ENCODE data around the gene GRM4. TPM values are rescaled to one million over a fixed set of nuclear protein-coding genes. Genes with fewer than 3 reads are reported as not detected.

GRM4 gene
- total and polyA plus RNA-seq, 9 of the 15 experiments (the other 6 are each of a cell fraction or from before 2014, with no cell fraction given): 0.18 TPM; not detected in 8

GRCh38 chr6:34027445-34027936, 118.4 kb downstream of the GRM4 start (continued):
- TF ChIP-seq, protein P1, sequence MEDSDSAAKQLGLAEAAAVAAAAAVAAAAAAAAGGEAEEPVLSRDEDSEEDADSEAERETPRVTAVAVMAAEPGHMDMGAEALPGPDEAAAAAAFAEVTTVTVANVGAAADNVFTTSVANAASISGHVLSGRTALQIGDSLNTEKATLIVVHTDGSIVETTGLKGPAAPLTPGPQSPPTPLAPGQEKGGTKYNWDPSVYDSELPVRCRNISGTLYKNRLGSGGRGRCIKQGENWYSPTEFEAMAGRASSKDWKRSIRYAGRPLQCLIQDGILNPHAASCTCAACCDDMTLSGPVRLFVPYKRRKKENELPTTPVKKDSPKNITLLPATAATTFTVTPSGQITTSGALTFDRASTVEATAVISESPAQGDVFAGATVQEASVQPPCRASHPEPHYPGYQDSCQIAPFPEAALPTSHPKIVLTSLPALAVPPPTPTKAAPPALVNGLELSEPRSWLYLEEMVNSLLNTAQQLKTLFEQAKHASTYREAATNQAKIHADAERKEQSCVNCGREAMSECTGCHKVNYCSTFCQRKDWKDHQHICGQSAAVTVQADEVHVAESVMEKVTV (CRISPR knock-in tag; IDR thresholded peaks at IDR 0.05): peak; percentile 90
- peak; percentile 57 to 75; a peak in 3 of 4 replicates for TF ChIP-seq MAZ (CRISPR knock-in tag; conservative IDR thresholded peaks at IDR 0.05 in 1 of 2, IDR thresholded peaks at IDR 0.05 in 1 of 2)
- peak; percentile 37; the same call in 1 of the 2 replicates for TF ChIP-seq CTBP1 (IDR thresholded peaks at IDR 0.05; ENCODE audit: borderline replicate concordance)
- peak; percentile 98 for TF ChIP-seq SMC3 (conservative IDR thresholded peaks at IDR 0.05; ENCODE audit: insufficient read depth, low read depth, low read length)
- TF ChIP-seq, protein P2, sequence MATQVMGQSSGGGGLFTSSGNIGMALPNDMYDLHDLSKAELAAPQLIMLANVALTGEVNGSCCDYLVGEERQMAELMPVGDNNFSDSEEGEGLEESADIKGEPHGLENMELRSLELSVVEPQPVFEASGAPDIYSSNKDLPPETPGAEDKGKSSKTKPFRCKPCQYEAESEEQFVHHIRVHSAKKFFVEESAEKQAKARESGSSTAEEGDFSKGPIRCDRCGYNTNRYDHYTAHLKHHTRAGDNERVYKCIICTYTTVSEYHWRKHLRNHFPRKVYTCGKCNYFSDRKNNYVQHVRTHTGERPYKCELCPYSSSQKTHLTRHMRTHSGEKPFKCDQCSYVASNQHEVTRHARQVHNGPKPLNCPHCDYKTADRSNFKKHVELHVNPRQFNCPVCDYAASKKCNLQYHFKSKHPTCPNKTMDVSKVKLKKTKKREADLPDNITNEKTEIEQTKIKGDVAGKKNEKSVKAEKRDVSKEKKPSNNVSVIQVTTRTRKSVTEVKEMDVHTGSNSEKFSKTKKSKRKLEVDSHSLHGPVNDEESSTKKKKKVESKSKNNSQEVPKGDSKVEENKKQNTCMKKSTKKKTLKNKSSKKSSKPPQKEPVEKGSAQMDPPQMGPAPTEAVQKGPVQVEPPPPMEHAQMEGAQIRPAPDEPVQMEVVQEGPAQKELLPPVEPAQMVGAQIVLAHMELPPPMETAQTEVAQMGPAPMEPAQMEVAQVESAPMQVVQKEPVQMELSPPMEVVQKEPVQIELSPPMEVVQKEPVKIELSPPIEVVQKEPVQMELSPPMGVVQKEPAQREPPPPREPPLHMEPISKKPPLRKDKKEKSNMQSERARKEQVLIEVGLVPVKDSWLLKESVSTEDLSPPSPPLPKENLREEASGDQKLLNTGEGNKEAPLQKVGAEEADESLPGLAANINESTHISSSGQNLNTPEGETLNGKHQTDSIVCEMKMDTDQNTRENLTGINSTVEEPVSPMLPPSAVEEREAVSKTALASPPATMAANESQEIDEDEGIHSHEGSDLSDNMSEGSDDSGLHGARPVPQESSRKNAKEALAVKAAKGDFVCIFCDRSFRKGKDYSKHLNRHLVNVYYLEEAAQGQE (IDR thresholded peaks at IDR 0.05; ENCODE audit: borderline replicate concordance): peak; percentile 93
- TF ChIP-seq, protein P2 (CRISPR knock-in tag; IDR thresholded peaks at IDR 0.05; ENCODE audit: low read depth): peak; percentile 27; the same call in 1 of the 2 replicates
- TF ChIP-seq XRCC5 (IDR thresholded peaks at IDR 0.05; ENCODE audit: low read depth, low read length): peak; percentile 49; the same call in 1 of the 2 replicates
- no peak for TF ChIP-seq TCF7 (IDR thresholded peaks at IDR 0.05; ENCODE audit: borderline replicate concordance)
- peak; percentile 19 for TF ChIP-seq NEUROD1 (IDR thresholded peaks at IDR 0.05; ENCODE audit: borderline replicate concordance, low read depth, low read length, partially characterized antibody)
- 0 out of 2 replicates have a peak, but pooled peaks have one; percentile 21 for TF ChIP-seq TARDBP (IDR thresholded peaks at IDR 0.05)
- 0 out of 2 replicates have a peak, but pooled peaks have one; percentile 17 for TF ChIP-seq CBFB (CRISPR knock-in tag; IDR thresholded peaks at IDR 0.05)
- TF ChIP-seq, protein P3, sequence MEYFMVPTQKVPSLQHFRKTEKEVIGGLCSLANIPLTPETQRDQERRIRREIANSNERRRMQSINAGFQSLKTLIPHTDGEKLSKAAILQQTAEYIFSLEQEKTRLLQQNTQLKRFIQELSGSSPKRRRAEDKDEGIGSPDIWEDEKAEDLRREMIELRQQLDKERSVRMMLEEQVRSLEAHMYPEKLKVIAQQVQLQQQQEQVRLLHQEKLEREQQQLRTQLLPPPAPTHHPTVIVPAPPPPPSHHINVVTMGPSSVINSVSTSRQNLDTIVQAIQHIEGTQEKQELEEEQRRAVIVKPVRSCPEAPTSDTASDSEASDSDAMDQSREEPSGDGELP (CRISPR knock-in tag; IDR thresholded peaks at IDR 0.05; ENCODE audit: borderline replicate concordance): peak; percentile 72; the same call in 1 of the 2 replicates
- TF ChIP-seq MYNN (IDR thresholded peaks at IDR 0.05): peak; percentile 55; the same call in 1 of the 2 replicates
- no peak for TF ChIP-seq MYNN (CRISPR knock-in tag; IDR thresholded peaks at IDR 0.05)
